Measurements from ENCODE around the gene ZNF562.

The ZNF562 gene

DNA sequence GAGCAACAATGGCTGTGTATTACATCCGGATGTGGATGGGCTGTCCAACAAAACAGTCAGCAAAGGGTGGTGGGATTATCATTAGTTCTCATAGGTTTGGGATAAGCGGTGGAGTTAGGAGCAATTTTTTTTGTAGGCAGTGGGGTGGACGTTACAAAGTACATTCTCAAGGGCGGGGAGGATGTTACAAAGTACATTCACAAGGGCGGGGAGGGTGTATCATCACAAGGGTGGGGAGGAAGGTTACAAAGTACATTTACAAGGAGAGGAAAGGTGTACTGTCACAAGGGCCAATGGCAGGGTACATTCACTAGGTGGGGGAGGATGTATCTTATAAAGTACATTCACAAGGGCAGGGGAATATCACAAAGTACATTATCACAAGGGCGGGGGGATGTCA lies 33.1 kb downstream of the ZNF562 start:
- DNase-seq = no peak

DNA sequence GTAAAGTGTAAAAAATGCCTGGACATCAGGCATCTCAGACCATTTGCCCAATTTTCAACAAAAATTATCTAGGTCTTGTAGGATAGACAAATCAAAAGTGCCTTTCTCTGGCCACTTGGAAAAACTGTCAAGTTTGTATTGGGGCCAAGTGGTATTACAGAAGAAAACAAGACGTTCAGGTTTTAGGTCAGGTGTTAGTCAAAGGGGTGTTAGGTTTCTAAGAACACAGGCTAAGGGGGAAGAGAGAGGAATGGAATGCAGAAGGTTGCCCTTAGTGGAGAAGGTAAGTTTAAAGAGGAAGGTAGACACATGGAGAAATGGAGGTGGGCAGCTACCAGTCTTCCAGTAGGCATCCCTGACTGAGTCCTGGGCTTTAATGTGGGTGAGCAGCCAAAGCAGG lies 33.9 kb downstream of the ZNF562 start:
- no peak for DNase-seq

DNA sequence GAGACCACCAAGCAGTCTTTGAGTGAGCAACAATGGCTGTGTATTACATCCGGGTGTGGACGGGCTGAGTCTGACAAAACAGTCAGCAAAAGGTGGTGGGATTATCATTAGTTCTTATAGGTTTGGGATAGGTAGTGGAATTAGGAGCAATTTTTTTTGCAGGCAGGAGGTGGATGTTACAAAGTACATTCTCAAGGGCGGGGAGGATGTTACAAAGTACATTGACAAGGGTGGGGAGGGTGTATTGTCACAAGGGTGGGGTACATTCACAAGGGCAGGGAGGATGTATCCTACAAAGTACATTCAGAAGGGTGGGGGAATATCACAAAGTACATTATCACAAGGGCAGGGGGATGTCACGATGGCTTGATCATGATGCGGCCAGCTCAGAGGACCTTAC lies 38.9 kb downstream of the ZNF562 start:
- DNase-seq = no peak

DNA sequence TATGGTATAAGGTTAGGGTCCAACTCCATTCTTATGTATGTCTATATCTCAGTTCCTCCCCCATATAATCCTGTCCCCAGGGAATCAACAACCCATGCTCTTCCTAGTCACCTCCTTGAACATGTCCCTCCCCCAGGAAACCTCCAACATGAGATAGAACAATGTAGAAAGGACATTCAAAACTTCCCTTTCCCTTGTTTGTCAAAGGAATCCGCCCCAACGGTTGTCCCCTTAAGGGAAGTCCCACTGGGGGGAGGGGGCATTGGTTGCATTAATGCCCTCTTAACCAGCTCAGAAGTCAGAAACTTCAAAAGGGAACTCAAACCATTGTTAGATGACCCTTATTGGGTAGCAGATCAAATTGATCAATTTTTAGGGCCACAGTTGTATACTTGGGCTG lies 47.0 kb downstream of the ZNF562 start:
- DNase-seq = no peak

DNA sequence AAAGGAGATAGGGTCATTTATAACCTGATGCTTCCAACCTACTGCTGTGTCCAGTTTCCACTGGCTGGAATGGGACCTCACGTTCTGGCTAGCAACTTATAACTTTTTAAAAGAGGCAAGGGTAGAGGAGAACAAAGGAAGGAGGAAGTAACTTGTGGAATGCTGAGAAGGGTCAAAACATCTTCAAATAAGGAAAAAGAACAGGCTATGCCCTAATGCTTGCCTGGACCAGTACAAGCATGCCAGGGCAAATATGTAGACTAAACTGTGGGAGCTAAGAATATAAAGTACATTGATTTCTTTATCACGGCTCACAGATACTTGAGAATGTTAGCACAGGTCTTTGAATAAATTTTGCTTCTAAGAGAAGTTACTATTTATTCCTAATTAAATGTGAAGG lies 52.4 kb downstream of the ZNF562 start:
- no peak for DNase-seq

DNA sequence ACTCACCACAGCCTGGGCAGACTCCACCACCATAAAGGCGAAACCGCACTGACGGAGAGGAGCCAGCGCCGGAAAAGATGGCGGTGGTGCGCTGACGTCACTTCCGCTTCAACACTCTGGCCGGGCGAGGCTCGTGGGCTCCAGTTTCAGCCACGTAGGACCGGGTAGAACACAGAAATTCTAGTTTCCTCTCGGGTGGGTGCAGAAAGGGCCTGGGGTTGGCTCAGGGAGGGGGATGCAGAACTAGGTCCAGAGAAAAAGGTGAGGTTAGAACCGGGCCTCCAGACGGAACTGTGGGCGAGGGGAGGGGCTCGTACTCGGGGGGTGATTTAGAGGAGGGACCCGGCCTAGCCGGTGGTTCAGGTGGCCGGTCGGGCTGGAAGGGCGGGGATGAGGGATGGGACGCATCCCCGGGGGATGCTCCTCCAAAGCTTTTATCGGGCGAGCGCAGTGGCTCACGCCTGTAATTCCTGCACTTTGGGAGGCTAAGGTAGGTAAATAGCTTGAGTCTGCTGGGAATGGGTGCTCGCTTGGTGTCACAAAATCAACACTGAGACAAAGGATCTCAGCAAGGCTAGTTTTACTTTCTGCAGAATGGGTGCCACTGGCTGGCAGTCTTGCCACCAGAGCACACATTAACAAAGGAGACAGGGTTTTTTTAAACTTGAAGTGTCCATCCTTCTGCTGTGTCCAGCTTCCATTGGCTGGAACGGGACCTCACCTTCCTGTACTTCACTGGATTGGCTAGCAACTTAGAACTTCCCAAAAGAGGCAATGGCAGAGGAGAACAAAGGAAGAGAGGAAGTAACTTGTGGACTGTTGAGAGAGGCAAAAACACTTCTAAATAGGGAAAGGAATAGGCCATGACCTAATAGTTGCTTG lies 53.5 kb downstream of the ZNF562 start, which contains the start of gene ZNF561:
Gene ZNF561, minus strand, starts transcription at position 77 of the 882 bp plus-strand sequence. CDS start 1,776 bp downstream, outside the sequence.
- peak; percentile 82 for DNase-seq

DNA sequence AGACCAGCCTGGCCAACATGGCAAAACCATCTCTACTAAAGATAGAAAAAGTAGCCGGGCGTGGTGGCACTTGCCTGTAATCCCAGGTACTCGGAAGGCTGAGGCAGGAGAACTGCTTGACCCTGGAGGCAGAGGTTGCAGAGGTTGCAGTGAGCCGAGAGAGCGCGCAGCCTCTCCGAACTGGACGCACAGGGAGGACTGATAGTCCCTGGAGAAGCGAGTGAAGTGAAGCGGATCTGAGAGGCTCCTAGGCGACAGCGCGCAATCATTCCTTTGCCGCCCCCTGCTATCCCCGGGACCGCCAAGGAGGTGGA lies 54.1 kb downstream of the ZNF562 start:
- no peak for DNase-seq

DNA sequence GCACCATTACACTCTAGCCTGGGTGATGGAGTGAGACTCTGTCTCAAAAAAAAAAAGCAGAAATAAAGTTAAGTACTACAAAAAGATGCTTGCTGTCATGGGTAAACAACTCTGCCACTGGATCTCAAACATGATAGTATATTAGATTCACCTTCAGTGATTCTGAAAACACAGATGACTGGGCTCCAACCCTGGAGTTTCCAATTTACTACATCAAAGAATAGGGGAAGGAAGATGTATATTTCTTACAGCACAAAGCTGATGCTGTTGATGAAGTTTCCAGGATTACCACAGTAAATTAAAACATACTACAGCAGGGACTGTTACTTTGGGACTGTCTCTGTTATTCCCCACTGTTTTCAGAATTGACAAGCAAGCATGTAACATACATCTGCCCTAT lies 59.1 kb downstream of the ZNF562 start:
- no peak for DNase-seq

DNA sequence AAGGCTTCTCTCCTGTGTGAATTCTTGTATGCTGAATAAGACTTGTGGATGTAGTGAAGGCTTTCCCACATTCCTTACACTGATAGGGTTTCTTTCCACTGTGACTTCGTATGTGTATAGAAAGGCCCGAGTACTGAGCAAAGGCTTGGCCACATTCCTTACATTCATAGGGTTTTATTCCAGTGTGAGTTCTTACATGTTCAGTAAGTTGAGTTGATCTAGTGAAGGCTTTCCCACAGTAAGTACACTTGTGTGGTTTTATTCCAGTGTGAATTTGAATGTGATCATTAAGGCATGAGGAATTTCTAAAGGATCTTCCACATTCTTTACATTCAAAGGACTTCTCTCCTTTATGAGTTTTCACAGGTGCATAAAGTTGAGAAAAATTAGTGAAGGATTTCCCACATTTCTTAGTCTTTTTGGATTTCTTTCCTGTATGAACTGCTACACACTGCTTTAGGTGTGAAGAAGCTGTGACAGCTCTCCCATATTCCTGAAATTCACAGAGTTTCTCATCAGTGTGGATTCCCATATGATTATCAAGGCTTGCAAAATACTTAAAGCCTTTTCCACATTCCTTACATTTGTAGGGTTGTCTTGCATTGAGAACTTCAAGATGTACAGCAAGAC lies 64.3 kb downstream of the ZNF562 start:
- DNase-seq = no peak

DNA sequence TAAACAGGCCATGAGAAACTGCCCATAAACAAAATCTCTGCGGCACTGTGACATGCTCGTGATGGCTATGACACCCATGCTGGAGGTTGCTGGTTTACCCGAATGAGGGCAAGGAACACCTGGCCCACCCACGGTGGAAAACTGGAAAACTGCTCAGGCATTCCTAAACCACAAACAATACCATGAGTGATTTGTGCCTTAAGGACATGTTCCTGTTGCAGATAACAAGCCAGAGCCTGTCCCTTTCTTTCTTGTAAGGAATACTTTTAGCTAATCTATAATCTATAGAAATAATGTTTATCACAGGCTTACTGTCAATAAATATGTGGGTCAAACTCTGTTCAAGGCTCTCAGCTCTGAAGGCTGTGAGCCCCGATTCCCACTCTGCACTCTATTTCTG lies 66.0 kb downstream of the ZNF562 start:
- DNase-seq = no peak

DNA sequence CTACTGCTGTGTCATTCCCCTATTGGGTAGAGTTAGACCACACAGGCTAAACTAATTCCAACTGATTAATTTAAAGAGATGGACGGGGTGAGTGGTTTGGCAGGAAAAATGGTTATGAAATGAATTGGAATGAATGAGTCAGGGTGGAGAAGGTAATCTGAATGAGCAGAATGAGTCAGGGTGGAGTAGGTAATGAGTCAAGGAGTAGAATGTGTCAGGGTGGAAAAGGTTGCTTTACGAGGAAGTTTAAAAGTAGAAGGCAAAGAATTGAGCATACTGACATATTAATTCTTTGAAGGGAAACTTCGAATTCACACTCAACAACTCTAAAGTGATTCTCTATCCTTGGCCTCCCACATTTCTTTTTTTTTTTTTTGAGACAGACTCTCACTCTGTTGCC lies 77.9 kb downstream of the ZNF562 start:
- DNase-seq = peak; percentile 88
